DND-41 (cell line): ENCODE results near the gene SKIC8.

ENCODE experiments used
- ATAC-seq: fragments of 200-7000 bp; cut with Tn5 transposase; 3 replicates; pipeline ENCODE4 v1.9.1; 2021; ENCODE audit warnings: low read depth; ENCODE audit not compliant: insufficient read depth
- DNase-seq: peaks from one replicate; pipeline ENCODE4 v3.0.0-alpha.2; 2020
- H2AFZ ChIP-seq: 2 replicates; pipeline ENCODE4 v1.6.0; 2012; ENCODE audit warnings: low read depth, low read length
- H3K27ac ChIP-seq: 2 replicates; pipeline ENCODE4 v1.5.1; 2012; ENCODE audit warnings: low read length, inconsistent platforms
- H3K27me3 ChIP-seq: fragments of 200-600 bp; sonication (generic); 2 replicates; pipeline ENCODE4 v1.6.0; 2012; ENCODE audit warnings: low read length, mild to moderate bottlenecking, inconsistent platforms; ENCODE audit not compliant: insufficient read depth, poor library complexity
- H3K36me3 ChIP-seq: 2 replicates; pipeline ENCODE4 v1.5.1; 2012; ENCODE audit warnings: low read length, inconsistent platforms; ENCODE audit not compliant: insufficient read depth
- H3K4me1 ChIP-seq: 2 replicates; pipeline ENCODE4 v1.5.1; 2012; ENCODE audit warnings: mild to moderate bottlenecking, low read length; ENCODE audit not compliant: insufficient read depth
- H3K4me2 ChIP-seq: 2 replicates; pipeline ENCODE4 v1.6.0; 2012; ENCODE audit warnings: mild to moderate bottlenecking, moderate library complexity, low read length, inconsistent platforms; ENCODE audit not compliant: insufficient read depth
- H3K4me3 ChIP-seq, 2 experiments: fragments of 200-600 bp in 1 of 2; shearing (Covaris generic) in 1 of 2; 2 replicates each; pipeline ENCODE4 v1.5.1; 2012 to 2016; ENCODE audit warnings: inconsistent platforms in 2 of 2, low read length in 2 of 2, mild to moderate bottlenecking in 2 of 2, low read depth in 1 of 2, moderate library complexity in 1 of 2
- H3K79me2 ChIP-seq: 2 replicates; pipeline ENCODE4 v1.6.0; 2012; ENCODE audit warnings: low read length, inconsistent platforms; ENCODE audit not compliant: insufficient read depth
- H3K9ac ChIP-seq: 2 replicates; pipeline ENCODE4 v1.6.0; 2012; ENCODE audit warnings: low read depth, mild to moderate bottlenecking, inconsistent platforms, low read length, moderate library complexity
- H3K9me3 ChIP-seq: 2 replicates; pipeline ENCODE4 v1.5.1; 2012; ENCODE audit warnings: low read length, moderate library complexity, mild to moderate bottlenecking, inconsistent platforms; ENCODE audit not compliant: insufficient read depth, severe bottlenecking
- H4K20me1 ChIP-seq: 2 replicates; pipeline ENCODE4 v1.6.0; 2012; ENCODE audit warnings: low read length; ENCODE audit not compliant: insufficient read depth
- EZH2 ChIP-seq: IDR thresholded peaks from 3 replicates; pipeline ENCODE4 v1.6.1; 2012; ENCODE audit warnings: borderline replicate concordance, low read depth, mild to moderate bottlenecking, moderate library complexity, low read length, inconsistent platforms; ENCODE audit not compliant: severe bottlenecking
- TF ChIP-seq, protein P1 (sequence below): IDR thresholded peaks from 2 replicates; pipeline ENCODE4 v1.5.1; 2012; ENCODE audit warnings: borderline replicate concordance, low read length, moderate library complexity, mild to moderate bottlenecking; ENCODE audit not compliant: poor library complexity, severe bottlenecking; ENCODE audit errors: extremely low read depth

SKIC8 gene

DNA sequence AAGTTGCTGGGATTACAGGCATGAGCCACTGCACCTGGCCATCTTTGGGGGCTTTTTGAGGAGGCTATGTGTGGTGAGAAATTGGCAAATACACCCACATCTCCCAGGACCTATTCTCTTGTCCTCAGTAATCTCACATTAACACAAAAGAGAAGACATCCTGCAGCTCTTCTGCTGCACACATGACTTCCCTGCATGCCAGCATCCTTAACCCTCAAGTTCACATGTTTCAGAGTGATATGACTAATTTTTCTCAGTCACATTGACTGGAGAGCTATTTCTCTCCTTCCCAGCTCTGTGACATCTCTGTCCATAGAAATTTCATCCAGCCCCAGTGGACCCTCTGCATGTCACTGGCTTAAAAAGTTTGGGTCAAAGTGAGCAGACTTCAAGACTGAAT, 1.9 kb upstream of the SKIC8 start:
- Histone ChIP-seq H3K79me2 (peaks cover 31% of the 10 kb centered on the region), H3K9ac (no peak overlapping the region), H3K4me1 (peaks cover 28% of the 10 kb centered on the region), H4K20me1 (no peaks in the 10 kb centered on the region; the same call in 1 of the 2 replicates), H3K27me3 (no peaks in the 10 kb centered on the region), H3K36me3 (no peaks in the 10 kb centered on the region; the same call in 1 of the 2 replicates), H3K4me3 (no peak overlapping the region), H2AFZ (no peak overlapping the region), H3K27ac (no peak overlapping the region), H3K4me2 (no peak overlapping the region), H3K9me3 (no peaks in the 10 kb centered on the region)
- DNase-seq (no peak), ATAC-seq (no peak)
- TF ChIP-seq EZH2: no peak
- TF ChIP-seq, protein P1, sequence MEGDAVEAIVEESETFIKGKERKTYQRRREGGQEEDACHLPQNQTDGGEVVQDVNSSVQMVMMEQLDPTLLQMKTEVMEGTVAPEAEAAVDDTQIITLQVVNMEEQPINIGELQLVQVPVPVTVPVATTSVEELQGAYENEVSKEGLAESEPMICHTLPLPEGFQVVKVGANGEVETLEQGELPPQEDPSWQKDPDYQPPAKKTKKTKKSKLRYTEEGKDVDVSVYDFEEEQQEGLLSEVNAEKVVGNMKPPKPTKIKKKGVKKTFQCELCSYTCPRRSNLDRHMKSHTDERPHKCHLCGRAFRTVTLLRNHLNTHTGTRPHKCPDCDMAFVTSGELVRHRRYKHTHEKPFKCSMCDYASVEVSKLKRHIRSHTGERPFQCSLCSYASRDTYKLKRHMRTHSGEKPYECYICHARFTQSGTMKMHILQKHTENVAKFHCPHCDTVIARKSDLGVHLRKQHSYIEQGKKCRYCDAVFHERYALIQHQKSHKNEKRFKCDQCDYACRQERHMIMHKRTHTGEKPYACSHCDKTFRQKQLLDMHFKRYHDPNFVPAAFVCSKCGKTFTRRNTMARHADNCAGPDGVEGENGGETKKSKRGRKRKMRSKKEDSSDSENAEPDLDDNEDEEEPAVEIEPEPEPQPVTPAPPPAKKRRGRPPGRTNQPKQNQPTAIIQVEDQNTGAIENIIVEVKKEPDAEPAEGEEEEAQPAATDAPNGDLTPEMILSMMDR: no peak

DNA sequence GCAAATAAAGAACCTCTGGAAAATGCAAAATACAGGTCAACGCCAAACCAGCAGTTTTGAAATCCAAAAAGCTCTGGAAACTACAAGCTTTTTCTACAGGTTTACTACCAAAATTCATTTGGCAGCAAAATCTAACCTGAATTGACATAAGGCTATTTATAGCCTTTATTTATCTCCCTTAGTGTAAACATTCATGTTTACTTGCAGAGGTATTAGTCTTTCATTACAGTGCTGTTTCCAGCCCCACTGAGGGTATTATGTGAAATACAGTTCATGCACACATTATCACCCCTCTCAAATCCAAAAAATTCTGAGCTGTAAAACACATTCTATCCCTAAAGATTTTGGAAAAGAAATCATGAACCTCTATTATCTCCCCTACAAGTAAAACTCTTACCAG, 7.2 kb downstream of the SKIC8 start:
- no peaks in the 10 kb centered on the region for H3K9me3 ChIP-seq
- no peaks in the 10 kb centered on the region for H3K27me3 ChIP-seq
- H3K27ac ChIP-seq: no peak overlapping the region
- no peak overlapping the region for H3K4me3 ChIP-seq
- no peak overlapping the region for H3K4me2 ChIP-seq
- peaks cover 10% of the 10 kb centered on the region for H3K79me2 ChIP-seq
- TF ChIP-seq, protein P1: no peak
- TF ChIP-seq EZH2: no peak
- peaks cover 3% of the 10 kb centered on the region; the same call in 1 of the 2 replicates for H3K4me1 ChIP-seq
- no peak for ATAC-seq
- no peak for DNase-seq
- no peak overlapping the region for H2AFZ ChIP-seq
- H3K36me3 ChIP-seq: peaks cover 45% of the 10 kb centered on the region
- no peak overlapping the region for H3K9ac ChIP-seq
- no peaks in the 10 kb centered on the region; the same call in 1 of the 2 replicates for H4K20me1 ChIP-seq

DNA sequence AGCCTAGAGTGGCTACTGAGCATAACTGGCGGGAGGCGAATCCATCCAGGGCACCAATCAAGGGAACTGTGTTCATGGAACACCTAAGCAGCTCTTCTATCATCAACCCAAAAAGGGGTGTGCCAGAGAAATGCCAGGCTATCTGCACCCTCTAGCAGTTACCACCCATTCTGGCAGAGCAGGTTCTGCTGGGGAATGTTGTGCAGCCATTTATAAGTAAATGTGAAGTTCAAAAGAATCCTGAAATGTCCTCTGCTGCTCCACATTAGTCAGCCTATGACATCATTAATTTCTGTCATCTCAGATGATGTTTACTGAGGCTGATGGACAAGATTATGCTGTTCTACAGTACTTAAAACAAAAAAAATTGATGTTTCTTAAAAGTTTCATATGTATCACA, 7.7 kb downstream of the SKIC8 start:
- no peaks in the 10 kb centered on the region for H3K27me3 ChIP-seq
- H3K9me3 ChIP-seq: no peaks in the 10 kb centered on the region
- TF ChIP-seq, protein P1: no peak
- TF ChIP-seq EZH2: no peak
- H3K36me3 ChIP-seq: peaks cover 48% of the 10 kb centered on the region
- ATAC-seq (no peak), DNase-seq (no peak)
- no peak overlapping the region for H2AFZ ChIP-seq
- no peak overlapping the region for H3K4me2 ChIP-seq
- no peak overlapping the region for H3K9ac ChIP-seq
- H4K20me1 ChIP-seq: no peaks in the 10 kb centered on the region
- H3K79me2 ChIP-seq: peaks cover 4% of the 10 kb centered on the region; the same call in 1 of the 2 replicates
- no peak overlapping the region for H3K4me3 ChIP-seq
- no peak overlapping the region for H3K27ac ChIP-seq
- H3K4me1 ChIP-seq: no peaks in the 10 kb centered on the region

DNA sequence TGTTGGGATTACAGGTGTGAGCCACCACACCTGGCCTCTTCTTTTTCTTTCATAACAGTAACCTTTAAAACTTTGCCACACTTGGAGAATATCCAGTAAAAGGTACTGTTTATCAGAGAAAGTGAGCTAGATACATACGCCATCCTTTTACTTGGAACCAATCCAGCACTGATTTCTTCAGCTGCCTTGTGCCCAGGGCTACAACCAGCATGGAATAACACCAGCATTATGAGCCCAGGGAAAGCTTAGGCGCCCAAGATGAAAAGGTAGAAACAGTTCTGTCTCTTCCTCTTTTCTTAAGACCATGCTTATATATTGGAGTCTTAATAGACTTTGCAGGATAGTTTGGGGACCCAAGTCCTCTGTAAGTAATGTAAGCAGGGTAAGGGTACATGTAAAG, 8.4 kb downstream of the SKIC8 start:
- Histone ChIP-seq H3K4me2 (no peak overlapping the region), H3K36me3 (peaks cover 53% of the 10 kb centered on the region), H3K4me3 (no peak overlapping the region), H3K27me3 (no peaks in the 10 kb centered on the region), H3K79me2 (no peaks in the 10 kb centered on the region), H3K9me3 (no peaks in the 10 kb centered on the region), H4K20me1 (no peaks in the 10 kb centered on the region), H3K27ac (no peak overlapping the region), H3K9ac (no peak overlapping the region), H3K4me1 (no peaks in the 10 kb centered on the region), H2AFZ (no peak overlapping the region)
- ATAC-seq: no peak
- no peak for DNase-seq
- TF ChIP-seq, protein P1: no peak
- no peak for TF ChIP-seq EZH2
